GM23338 (cell line): ENCODE results near the gene FXYD5. TPM values are rescaled to one million over a fixed set of nuclear protein-coding genes. Genes with fewer than 3 reads are reported as not detected.
A peak's percentile ranks its signal among the peaks of the same experiment; 100 is the strongest.

ENCODE experiments used
- ATAC-seq: fragments of 200-7000 bp; cut with Tn5 transposase; 3 replicates; pipeline ENCODE4 v1.9.1; 2020
- DNase-seq: peaks from one replicate; pipeline ENCODE4 v3.0.0-alpha.2; 2015; ENCODE audit warnings: low spot score
- H2AFZ ChIP-seq: fragments of 200-600 bp; sonication (generic); 2 replicates; pipeline ENCODE4 v1.8.0; 2016; ENCODE audit warnings: antibody characterized with exemption, mild to moderate bottlenecking, moderate library complexity
- H3F3A ChIP-seq: fragments of 200-600 bp; sonication (generic); replicated peaks from 2 replicates; pipeline ENCODE4 v1.8.0; 2017; ENCODE audit warnings: antibody characterized with exemption, mixed run types, low read depth
- H3K27ac ChIP-seq: fragments of 200-600 bp; sonication (generic); 2 replicates; pipeline ENCODE4 v1.6.1; 2016; ENCODE audit warnings: low read depth
- H3K27me3 ChIP-seq: fragments of 200-600 bp; sonication (generic); 2 replicates; pipeline ENCODE4 v1.8.0; 2016; ENCODE audit warnings: mild to moderate bottlenecking, mixed run types, moderate library complexity; ENCODE audit not compliant: insufficient read depth
- H3K36me3 ChIP-seq: fragments of 200-600 bp; sonication (generic); 2 replicates; pipeline ENCODE4 v1.8.0; 2016; ENCODE audit warnings: mild to moderate bottlenecking; ENCODE audit not compliant: insufficient read depth
- H3K4me1 ChIP-seq: fragments of 200-600 bp; sonication (generic); 2 replicates; pipeline ENCODE4 v1.8.0; 2016; ENCODE audit warnings: mild to moderate bottlenecking, moderate library complexity; ENCODE audit not compliant: insufficient read depth
- H3K4me2 ChIP-seq: fragments of 200-600 bp; sonication (generic); 2 replicates; pipeline ENCODE4 v1.7.1; 2017; ENCODE audit warnings: mixed run types
- H3K4me3 ChIP-seq: fragments of 200-600 bp; sonication (generic); 2 replicates; pipeline ENCODE4 v1.6.1; 2016; ENCODE audit warnings: mixed run types
- H3K79me2 ChIP-seq: fragments of 200-600 bp; sonication (generic); replicated peaks from 2 replicates; pipeline ENCODE4 v1.8.0; 2017; ENCODE audit warnings: mild to moderate bottlenecking; ENCODE audit not compliant: insufficient read depth
- H3K9me2 ChIP-seq: fragments of 200-600 bp; sonication (generic); 2 replicates; pipeline ENCODE4 v1.8.0; 2017; ENCODE audit not compliant: insufficient read depth
- H4K20me1 ChIP-seq: fragments of 200-600 bp; sonication (generic); replicated peaks from 2 replicates; pipeline ENCODE4 v1.8.0; 2017; ENCODE audit warnings: mild to moderate bottlenecking; ENCODE audit not compliant: insufficient read depth
- H3K27ac Mint-ChIP-seq: 2 replicates; pipeline ENCODE4 v1.8.0; 2020; ENCODE audit warnings: inconsistent platforms, mild to moderate bottlenecking, moderate library complexity, mixed read lengths
- H3K27me3 Mint-ChIP-seq: 3 replicates; pipeline ENCODE4 v1.8.0; 2022; ENCODE audit warnings: low read depth, mild to moderate bottlenecking, moderate library complexity, mixed read lengths, inconsistent platforms; ENCODE audit not compliant: insufficient read depth, poor library complexity
- H3K36me3 Mint-ChIP-seq: 3 replicates; pipeline ENCODE4 v1.8.0; 2021; ENCODE audit warnings: low read depth, mild to moderate bottlenecking, inconsistent platforms, moderate library complexity, mixed read lengths
- H3K4me1 Mint-ChIP-seq: 3 replicates; pipeline ENCODE4 v1.8.0; 2020; ENCODE audit warnings: mild to moderate bottlenecking, inconsistent platforms, mixed read lengths
- H3K4me3 Mint-ChIP-seq: 3 replicates; pipeline ENCODE4 v1.8.0; 2021; ENCODE audit warnings: moderate library complexity, mild to moderate bottlenecking, inconsistent platforms, mixed read lengths
- H3K9me3 Mint-ChIP-seq: 3 replicates; pipeline ENCODE4 v1.8.0; 2020; ENCODE audit warnings: moderate library complexity, mild to moderate bottlenecking, inconsistent platforms, mixed read lengths
- CREB1 ChIP-seq: fragments of 250-450 bp; sonication (Bioruptor Pico); IDR thresholded peaks from 2 replicates; pipeline ENCODE4 v1.5.0; 2020; ENCODE audit warnings: low read depth, mild to moderate bottlenecking, moderate library complexity
- EZH2 ChIP-seq: fragments of 200-600 bp; sonication (generic); IDR thresholded peaks from one replicate; pipeline ENCODE4 v1.8.0; 2017; ENCODE audit warnings: antibody characterized with exemption, mild to moderate bottlenecking, low read depth; ENCODE audit not compliant: unreplicated experiment
- EZH2phosphoT487 ChIP-seq: fragments of 200-600 bp; sonication (generic); IDR thresholded peaks from one replicate; pipeline ENCODE4 v1.8.1; 2018; ENCODE audit warnings: antibody characterized with exemption; ENCODE audit not compliant: unreplicated experiment
- JUNB ChIP-seq: IDR thresholded peaks from one replicate; pipeline ENCODE4 v1.6.1; 2016; ENCODE audit warnings: antibody characterized with exemption; ENCODE audit not compliant: unreplicated experiment
- NANOG ChIP-seq: IDR thresholded peaks from 2 replicates; pipeline ENCODE4 v1.6.1; 2016; ENCODE audit warnings: antibody characterized with exemption, borderline replicate concordance
- POLR2AphosphoS5 ChIP-seq: IDR thresholded peaks from 2 replicates; pipeline ENCODE4 v1.6.1; 2016; ENCODE audit warnings: antibody characterized with exemption, low read depth
- STAT1 ChIP-seq: IDR thresholded peaks from one replicate; pipeline ENCODE4 v1.6.1; 2016; ENCODE audit warnings: antibody characterized with exemption; ENCODE audit not compliant: unreplicated experiment
- ZNF114 ChIP-seq: fragments of 250-450 bp; sonication (Bioruptor Pico); IDR thresholded peaks from 2 replicates; pipeline ENCODE4 v1.5.0; 2020; ENCODE audit warnings: mild to moderate bottlenecking, moderate library complexity
- ZNF331 ChIP-seq: fragments of 250-450 bp; sonication (Bioruptor Pico); IDR thresholded peaks from 2 replicates; pipeline ENCODE4 v1.5.0; 2020; ENCODE audit warnings: low read depth, mild to moderate bottlenecking, moderate library complexity
- polyA plus RNA-seq: library from polyadenylated mRNA; unstranded; fragments of >200 nt; fragmentation: Nextera tagmentation; extraction: Ambion mirVana; gene quantifications from 2 replicates; pipeline ENCODE4 v1.2.1, GENCODE V29; 2016
- total RNA-seq: library from RNA; depleted of rRNA; stranded (reverse); fragments of >200 nt; shearing (Covaris generic); gene quantifications from 2 replicates; pipeline ENCODE4 v1.2.3, GENCODE V29; 2014
- TF ChIP-seq, protein P1 (sequence below): IDR thresholded peaks from 2 replicates; pipeline ENCODE4 v1.6.1; 2016; ENCODE audit warnings: antibody characterized with exemption
- TF ChIP-seq, protein P2 (sequence below), 2 experiments: fragments of 200-600 bp in 1 of 2; sonication (generic) in 1 of 2; conservative IDR thresholded peaks; 2 replicates each; pipeline versions ENCODE4 v1.5.1 to v1.6.1; 2016 to 2017; ENCODE audit warnings: antibody characterized with exemption in 2 of 2, low read depth in 2 of 2, mild to moderate bottlenecking in 2 of 2, moderate library complexity in 1 of 2
- TF ChIP-seq, protein P3 (sequence below): IDR thresholded peaks from one replicate; pipeline ENCODE4 v1.6.1; 2018; ENCODE audit warnings: antibody characterized with exemption; ENCODE audit not compliant: unreplicated experiment

Gene FXYD5
- total and polyA plus RNA-seq, 2 experiments from 2014 or later: 97.7 to 233 TPM

DNA sequence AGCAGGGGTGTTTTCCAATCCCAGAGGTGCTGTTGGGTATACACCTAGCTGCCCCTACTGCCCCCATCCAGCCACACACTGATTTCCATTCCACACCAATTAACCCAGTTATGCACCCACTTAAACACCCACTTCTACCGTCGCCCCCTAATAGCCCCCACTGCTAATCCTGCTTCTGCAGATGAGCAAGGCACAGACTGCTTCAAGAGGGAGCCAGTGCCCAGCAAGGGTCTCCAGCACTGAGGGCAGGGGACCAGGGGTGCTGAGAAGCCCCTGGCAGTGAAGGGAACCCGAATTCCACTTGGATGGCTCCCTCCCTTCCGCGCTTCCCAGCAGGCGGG, 10.3 kb upstream of the FXYD5 start (continued):
- TF ChIP-seq STAT1 (no peak), ZNF114 (CRISPR knock-in tag) (no peak), EZH2phosphoT487 (no peak), JUNB (no peak), EZH2 (no peak), NANOG (no peak), POLR2AphosphoS5 (no peak)
- TF ChIP-seq, protein P1, sequence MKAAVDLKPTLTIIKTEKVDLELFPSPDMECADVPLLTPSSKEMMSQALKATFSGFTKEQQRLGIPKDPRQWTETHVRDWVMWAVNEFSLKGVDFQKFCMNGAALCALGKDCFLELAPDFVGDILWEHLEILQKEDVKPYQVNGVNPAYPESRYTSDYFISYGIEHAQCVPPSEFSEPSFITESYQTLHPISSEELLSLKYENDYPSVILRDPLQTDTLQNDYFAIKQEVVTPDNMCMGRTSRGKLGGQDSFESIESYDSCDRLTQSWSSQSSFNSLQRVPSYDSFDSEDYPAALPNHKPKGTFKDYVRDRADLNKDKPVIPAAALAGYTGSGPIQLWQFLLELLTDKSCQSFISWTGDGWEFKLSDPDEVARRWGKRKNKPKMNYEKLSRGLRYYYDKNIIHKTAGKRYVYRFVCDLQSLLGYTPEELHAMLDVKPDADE: no peak

DNA sequence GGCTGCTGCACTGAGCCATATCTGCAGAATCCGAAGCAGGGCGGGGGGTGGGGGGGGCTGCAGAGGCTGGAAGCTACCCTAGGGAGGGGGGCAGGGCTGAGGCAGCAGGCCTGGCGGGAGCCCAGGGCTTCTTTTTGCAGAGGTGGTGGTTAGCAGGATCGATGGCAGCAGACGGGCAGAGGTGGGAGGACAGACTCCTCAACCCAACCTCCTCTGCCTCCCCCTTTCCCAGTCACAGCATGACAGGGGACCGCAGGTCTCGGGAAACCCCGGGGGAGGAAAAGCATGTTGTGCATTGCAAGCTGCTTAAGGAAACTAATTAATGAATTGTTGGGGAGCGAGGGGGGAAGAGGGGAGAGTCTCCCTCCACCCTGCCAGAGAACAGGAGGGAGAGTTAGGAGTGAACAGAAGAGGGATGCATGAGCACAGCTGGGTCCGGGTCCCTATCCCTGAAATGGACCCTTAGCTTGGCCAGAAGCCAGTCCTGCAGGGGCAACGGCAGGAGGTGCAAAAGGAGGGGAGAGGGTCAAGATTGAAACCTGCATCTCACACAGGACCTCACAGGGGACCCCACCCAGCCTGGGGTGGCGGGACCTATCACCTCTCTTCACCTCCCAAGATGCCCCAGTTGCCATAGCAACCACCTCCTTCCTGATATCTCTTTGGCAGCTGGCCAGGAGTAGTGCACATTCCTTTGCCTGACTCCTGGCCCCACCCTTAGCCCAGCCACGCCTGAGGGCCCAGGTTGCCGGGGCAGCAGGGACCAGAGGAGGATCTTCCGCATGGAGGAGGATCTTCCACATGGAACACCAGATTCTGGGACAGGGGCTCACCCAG, 9.7 kb upstream of the FXYD5 start:
- H3K27me3 Mint-ChIP-seq: peaks cover 29% of the 10 kb centered on the region
- DNase-seq: peak; percentile 98
- Histone ChIP-seq H3F3A (peaks cover 7% of the 10 kb centered on the region; the same call in 1 of the 2 replicates), H3K27ac (no peak overlapping the region), H3K27me3 (peaks cover 20% of the 10 kb centered on the region), H3K9me2 (no peaks in the 10 kb centered on the region), H3K4me2 (peak overlapping the region; percentile 90), H4K20me1 (0 out of 2 replicates have a peak, but pooled peaks cover 4% of the 10 kb centered on the region), H3K4me1 (peaks cover 30% of the 10 kb centered on the region), H3K79me2 (no peaks in the 10 kb centered on the region), H3K36me3 (no peaks in the 10 kb centered on the region), H3K4me3 (peak overlapping the region; percentile 89; the same call in 1 of the 2 replicates), H2AFZ (no peak overlapping the region)
- peaks cover 36% of the 10 kb centered on the region for H3K4me1 Mint-ChIP-seq
- H3K9me3 Mint-ChIP-seq: no peaks in the 10 kb centered on the region; the same call in 1 of the 3 replicates
- ATAC-seq: peak; percentile 15
- peak overlapping the region; percentile 36; the same call in 2 of the 3 replicates for H3K4me3 Mint-ChIP-seq
- 0 out of 3 replicates have a peak, but pooled peaks cover 3% of the 10 kb centered on the region for H3K36me3 Mint-ChIP-seq
- no peak overlapping the region for H3K27ac Mint-ChIP-seq
- TF ChIP-seq STAT1 (no peak), CREB1 (CRISPR knock-in tag) (no peak), ZNF331 (CRISPR knock-in tag) (no peak), POLR2AphosphoS5 (no peak), JUNB (no peak), ZNF114 (CRISPR knock-in tag) (no peak), NANOG (no peak)
- TF ChIP-seq, protein P2, sequence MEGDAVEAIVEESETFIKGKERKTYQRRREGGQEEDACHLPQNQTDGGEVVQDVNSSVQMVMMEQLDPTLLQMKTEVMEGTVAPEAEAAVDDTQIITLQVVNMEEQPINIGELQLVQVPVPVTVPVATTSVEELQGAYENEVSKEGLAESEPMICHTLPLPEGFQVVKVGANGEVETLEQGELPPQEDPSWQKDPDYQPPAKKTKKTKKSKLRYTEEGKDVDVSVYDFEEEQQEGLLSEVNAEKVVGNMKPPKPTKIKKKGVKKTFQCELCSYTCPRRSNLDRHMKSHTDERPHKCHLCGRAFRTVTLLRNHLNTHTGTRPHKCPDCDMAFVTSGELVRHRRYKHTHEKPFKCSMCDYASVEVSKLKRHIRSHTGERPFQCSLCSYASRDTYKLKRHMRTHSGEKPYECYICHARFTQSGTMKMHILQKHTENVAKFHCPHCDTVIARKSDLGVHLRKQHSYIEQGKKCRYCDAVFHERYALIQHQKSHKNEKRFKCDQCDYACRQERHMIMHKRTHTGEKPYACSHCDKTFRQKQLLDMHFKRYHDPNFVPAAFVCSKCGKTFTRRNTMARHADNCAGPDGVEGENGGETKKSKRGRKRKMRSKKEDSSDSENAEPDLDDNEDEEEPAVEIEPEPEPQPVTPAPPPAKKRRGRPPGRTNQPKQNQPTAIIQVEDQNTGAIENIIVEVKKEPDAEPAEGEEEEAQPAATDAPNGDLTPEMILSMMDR (conservative IDR thresholded peaks at IDR 0.05; ENCODE audit: low read depth in 2 of 2): no peak
- TF ChIP-seq, protein P3, sequence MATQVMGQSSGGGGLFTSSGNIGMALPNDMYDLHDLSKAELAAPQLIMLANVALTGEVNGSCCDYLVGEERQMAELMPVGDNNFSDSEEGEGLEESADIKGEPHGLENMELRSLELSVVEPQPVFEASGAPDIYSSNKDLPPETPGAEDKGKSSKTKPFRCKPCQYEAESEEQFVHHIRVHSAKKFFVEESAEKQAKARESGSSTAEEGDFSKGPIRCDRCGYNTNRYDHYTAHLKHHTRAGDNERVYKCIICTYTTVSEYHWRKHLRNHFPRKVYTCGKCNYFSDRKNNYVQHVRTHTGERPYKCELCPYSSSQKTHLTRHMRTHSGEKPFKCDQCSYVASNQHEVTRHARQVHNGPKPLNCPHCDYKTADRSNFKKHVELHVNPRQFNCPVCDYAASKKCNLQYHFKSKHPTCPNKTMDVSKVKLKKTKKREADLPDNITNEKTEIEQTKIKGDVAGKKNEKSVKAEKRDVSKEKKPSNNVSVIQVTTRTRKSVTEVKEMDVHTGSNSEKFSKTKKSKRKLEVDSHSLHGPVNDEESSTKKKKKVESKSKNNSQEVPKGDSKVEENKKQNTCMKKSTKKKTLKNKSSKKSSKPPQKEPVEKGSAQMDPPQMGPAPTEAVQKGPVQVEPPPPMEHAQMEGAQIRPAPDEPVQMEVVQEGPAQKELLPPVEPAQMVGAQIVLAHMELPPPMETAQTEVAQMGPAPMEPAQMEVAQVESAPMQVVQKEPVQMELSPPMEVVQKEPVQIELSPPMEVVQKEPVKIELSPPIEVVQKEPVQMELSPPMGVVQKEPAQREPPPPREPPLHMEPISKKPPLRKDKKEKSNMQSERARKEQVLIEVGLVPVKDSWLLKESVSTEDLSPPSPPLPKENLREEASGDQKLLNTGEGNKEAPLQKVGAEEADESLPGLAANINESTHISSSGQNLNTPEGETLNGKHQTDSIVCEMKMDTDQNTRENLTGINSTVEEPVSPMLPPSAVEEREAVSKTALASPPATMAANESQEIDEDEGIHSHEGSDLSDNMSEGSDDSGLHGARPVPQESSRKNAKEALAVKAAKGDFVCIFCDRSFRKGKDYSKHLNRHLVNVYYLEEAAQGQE: no peak
- TF ChIP-seq, protein P1: no peak
